ENCODE results near the gene SUGP1. TPM values are rescaled to one million over a fixed set of nuclear protein-coding genes. Genes with fewer than 3 reads are reported as not detected.
"Not testable (repeated sequence)": the region's sequence is repeated elsewhere in the genome, so short reads cannot be mapped to it uniquely, and the experiment has no call there.

Gene SUGP1
- total RNA-seq, 6 experiments from 2014 or later: 19.7 to 25.9 (median 23.6) TPM

- ATAC-seq: no peak
- WGBS (ENCODE audit: insufficient coverage, low coverage, low lambda C conversion rate, missing lambda C conversion rate): 96% methylated on average over 5 of the region's 41 CpGs
- intact Hi-C loops (cut with DNase I): no loop called here
Observed at GRCh38 chr19:19258589-19259338, 61.5 kb downstream of the SUGP1 start.

GRCh38 chr19:19257836-19258588 is 62.3 kb downstream of the SUGP1 start:
- DNase-seq: no peak
- TF ChIP-seq CTCF (IDR thresholded peaks at IDR 0.05) (no peak), POLR2A (IDR thresholded peaks at IDR 0.05) (no peak)
- Histone ChIP-seq H3K9me3 (no peaks in the 10 kb centered on the region), H3K4me1 (no peaks in the 10 kb centered on the region), H3K4me3 (no peak overlapping the region), H3K36me3 (no peaks in the 10 kb centered on the region), H3K27ac (no peak overlapping the region), H3K27me3 (no peaks in the 10 kb centered on the region)
- no peak for ATAC-seq
- intact Hi-C loops (cut with DNase I): no loop called here
- WGBS (ENCODE audit: insufficient coverage, low coverage, low lambda C conversion rate, missing lambda C conversion rate): 74% methylated on average over 10 of the region's 72 CpGs

More at GRCh38 chr19:19258589-19259338, 61.5 kb downstream of the SUGP1 start:
- no peak for DNase-seq
- Histone ChIP-seq H3K27ac (no peak overlapping the region), H3K27me3 (no peaks in the 10 kb centered on the region), H3K4me1 (no peaks in the 10 kb centered on the region), H3K36me3 (no peaks in the 10 kb centered on the region), H3K4me3 (no peak overlapping the region), H3K9me3 (no peaks in the 10 kb centered on the region)
- TF ChIP-seq CTCF (IDR thresholded peaks at IDR 0.05): no peak
- no peak for TF ChIP-seq POLR2A (IDR thresholded peaks at IDR 0.05)

- Histone ChIP-seq H3K27ac (no peak overlapping the region), H3K4me3 (no peak overlapping the region), H3K36me3 (no peaks in the 10 kb centered on the region), H3K27me3 (no peaks in the 10 kb centered on the region), H3K9me3 (no peaks in the 10 kb centered on the region), H3K4me1 (no peaks in the 10 kb centered on the region)
- ATAC-seq (peak in 1 of 4 donors; percentile 4), DNase-seq (no peak)
- 74% methylated on average over 5 of the region's 14 CpGs for WGBS (ENCODE audit: insufficient coverage, low coverage, low lambda C conversion rate, missing lambda C conversion rate)
- TF ChIP-seq CTCF (IDR thresholded peaks at IDR 0.05): no peak
- intact Hi-C loops (cut with DNase I): no loop called here
Observed at GRCh38 chr19:19257137-19257536, 63.2 kb downstream of the SUGP1 start.

GRCh38 chr19:19256072-19256969 is 64.0 kb downstream of the SUGP1 start:
- no peak overlapping the region for H3K27ac ChIP-seq
- H3K27me3 ChIP-seq: no peaks in the 10 kb centered on the region
- H3K4me1 ChIP-seq: no peaks in the 10 kb centered on the region
- intact Hi-C loops (cut with DNase I): no loop called here
- TF ChIP-seq CTCF (IDR thresholded peaks at IDR 0.05) (no peak), POLR2A (IDR thresholded peaks at IDR 0.05) (no peak)
- H3K36me3 ChIP-seq: no peaks in the 10 kb centered on the region
- H3K4me3 ChIP-seq: no peak overlapping the region
- peak in 3 of 4 donors; percentile 38 to 50 (median 49) for ATAC-seq
- no peaks in the 10 kb centered on the region for H3K9me3 ChIP-seq
- no peak for DNase-seq
- 38% methylated on average over 12 of the region's 17 CpGs for WGBS (ENCODE audit: insufficient coverage, low coverage, low lambda C conversion rate, missing lambda C conversion rate)

GRCh38 chr19:19253409-19253808 is 66.9 kb downstream of the SUGP1 start:
- WGBS (ENCODE audit: insufficient coverage, low coverage, low lambda C conversion rate, missing lambda C conversion rate): 67% methylated on average over 6 of the region's 6 CpGs

More at GRCh38 chr19:19253409-19253808, 66.9 kb downstream of the SUGP1 start:
- intact Hi-C loops (cut with DNase I); H3K27me3 ChIP-seq; H3K27ac ChIP-seq; H3K36me3 ChIP-seq; H3K4me3 ChIP-seq; H3K4me1 ChIP-seq; ATAC-seq; DNase-seq; H3K9me3 ChIP-seq: not testable (repeated sequence)
